B cell (primary cell): ENCODE measurements around the gene LCE1F. TPM values are rescaled to one million over a fixed set of nuclear protein-coding genes. Genes with fewer than 3 reads are reported as not detected.

Experiments
- ATAC-seq: fragments of 200-7000 bp; cut with Tn5 transposase; one replicate; pipeline ENCODE4 v1.10.0; 2021; ENCODE audit warnings: low read depth, mild to moderate bottlenecking, moderate number of reproducible peaks, moderate library complexity
- CTCF ChIA-PET: fragments of 350-600 bp; sonication (Branson Sonifier 250); formaldehyde crosslinking; loops from one replicate; lab custom pipeline; 2021; ENCODE audit warnings: antibody characterized with exemption, inconsistent platforms; lab: Charles Lee
- POLR2A ChIA-PET: fragments of 350-600 bp; sonication (Branson Sonifier 250); formaldehyde crosslinking; loops from one replicate; lab custom pipeline; 2021; ENCODE audit warnings: antibody characterized with exemption; lab: Charles Lee
- DNase-seq: peaks from one replicate; pipeline ENCODE4 v3.0.0; 2013
- H2AFZ ChIP-seq: 2 replicates; pipeline ENCODE4 v1.6.1; 2012; ENCODE audit warnings: mild to moderate bottlenecking, low read depth, low read length; ENCODE audit not compliant: insufficient read depth, poor library complexity, severe bottlenecking
- H3K27ac ChIP-seq, 2 donors: 1 replicate in 1 of 2; 2 replicates in 1 of 2; pipeline ENCODE4 v1.5.1; 2012 to 2013; ENCODE audit warnings: low read length in 2 of 2, mild to moderate bottlenecking in 2 of 2, moderate library complexity in 1 of 2
- H3K27me3 ChIP-seq, 4 experiments: fragments of 200-600 bp in 1 of 4; sonication (generic) in 1 of 4; replicated peaks in 1 of 4; 1 replicate in 2 of 4; 2 replicates in 2 of 4; pipeline versions ENCODE4 v1.6.1 to v1.7.0; 2013 to 2016; ENCODE audit warnings: low read length in 3 of 4, mild to moderate bottlenecking in 2 of 4, mixed read lengths in 1 of 4, moderate library complexity in 1 of 4; ENCODE audit not compliant: insufficient read depth in 4 of 4, control insufficient read depth in 3 of 4; ENCODE audit errors: control extremely low read depth in 1 of 4
- H3K36me3 ChIP-seq, 2 experiments: replicated peaks in 1 of 2; 1 replicate in 1 of 2; 2 replicates in 1 of 2; pipeline versions ENCODE4 v1.6.1 to v1.7.1; 2013; ENCODE audit warnings: low read length in 1 of 2; ENCODE audit not compliant: insufficient read depth in 2 of 2, control insufficient read depth in 1 of 2; ENCODE audit errors: control extremely low read depth in 1 of 2, extremely low read depth in 1 of 2
- H3K4me1 ChIP-seq, 2 donors: fragments of 200-600 bp in 1 of 2; sonication (generic) in 1 of 2; 1 replicate in 1 of 2; 2 replicates in 1 of 2; pipeline versions ENCODE4 v1.5.1 to v1.6.1; 2013 to 2017; ENCODE audit warnings: low read length in 2 of 2; ENCODE audit not compliant: control insufficient read depth in 2 of 2, insufficient read depth in 2 of 2
- H3K4me2 ChIP-seq: replicated peaks from 2 replicates; pipeline ENCODE3; 2012; ENCODE audit warnings: mild to moderate bottlenecking, low read depth, low read length; ENCODE audit not compliant: poor library complexity, severe bottlenecking
- H3K4me3 ChIP-seq, 5 experiments: fragments of 200-600 bp in 1 of 5; sonication (generic) in 1 of 5; 1 replicate in 3 of 5; 2 replicates in 2 of 5; pipeline versions ENCODE4 v1.5.1 to v1.7.0; 2011 to 2016; ENCODE audit warnings: low read length in 4 of 5, mild to moderate bottlenecking in 4 of 5, low read depth in 2 of 5, control low read depth in 1 of 5, moderate library complexity in 1 of 5; ENCODE audit not compliant: insufficient read depth in 1 of 5; ENCODE audit errors: control extremely low read depth in 1 of 5, extremely low read depth in 1 of 5
- H3K79me2 ChIP-seq: fragments of 200-600 bp; sonication (generic); one replicate; pipeline ENCODE4 v1.6.0; 2016; ENCODE audit warnings: low read length; ENCODE audit not compliant: control insufficient read depth, insufficient read depth
- H3K9ac ChIP-seq: fragments of 200-600 bp; sonication (generic); 2 replicates; pipeline ENCODE4 v1.6.1; 2017; ENCODE audit warnings: mild to moderate bottlenecking, low read length, moderate library complexity
- H3K9me3 ChIP-seq, 3 donors: one replicate each; pipeline versions ENCODE4 v1.6.1 to v1.7.1; 2013; ENCODE audit warnings: low read length in 2 of 3; ENCODE audit not compliant: control insufficient read depth in 2 of 3, insufficient read depth in 1 of 3; ENCODE audit errors: control extremely low read depth in 1 of 3
- H4K20me1 ChIP-seq: 2 replicates; pipeline ENCODE4 v1.6.0; 2012; ENCODE audit warnings: mild to moderate bottlenecking, low read length; ENCODE audit not compliant: insufficient read depth, control insufficient read depth, poor library complexity, severe bottlenecking
- H3K27ac Mint-ChIP-seq: one replicate; pipeline ENCODE4 v1.8.0; 2021; ENCODE audit warnings: mixed read lengths
- H3K27me3 Mint-ChIP-seq: one replicate; pipeline ENCODE4 v1.8.0; 2021; ENCODE audit warnings: mixed read lengths
- H3K4me1 Mint-ChIP-seq: one replicate; pipeline ENCODE4 v1.8.0; 2021; ENCODE audit warnings: mixed read lengths
- H3K4me3 Mint-ChIP-seq: one replicate; pipeline ENCODE4 v1.8.0; 2021; ENCODE audit warnings: mixed read lengths
- H3K9me3 Mint-ChIP-seq: one replicate; pipeline ENCODE4 v1.8.0; 2022; ENCODE audit warnings: mixed read lengths; ENCODE audit not compliant: insufficient read depth
- EZH2 ChIP-seq: IDR thresholded peaks from 2 replicates; pipeline ENCODE4 v1.6.1; 2012; ENCODE audit warnings: borderline replicate concordance, low read depth, mild to moderate bottlenecking, moderate library complexity, low read length; ENCODE audit not compliant: insufficient read depth, poor library complexity, severe bottlenecking
- WGBS: methylation state at CpG from one replicate; pipeline ENCODE4 v1.1.5; 2013; ENCODE audit warnings: missing lambda C conversion rate; ENCODE audit not compliant: insufficient coverage; 5-methylcytosine and 5-hydroxymethylcytosine counted together
- intact Hi-C: fragments of 100-400 bp; cut with micrococcal nuclease; formaldehyde crosslinking; loops from one replicate; pipeline ENCODE4 v1.10.0; 2022
- polyA plus RNA-seq: library from polyadenylated mRNA; depleted of rRNA; stranded (reverse); fragments of >200 nt; gene quantifications from 2 replicates; pipeline ENCODE4 v1.2.3, GENCODE V29; 2012
- total RNA-seq, 2 donors: library from RNA; stranded (reverse); fragments of 120-200 nt in 1 of 2; gene quantifications; 1 replicate in 1 of 2; 2 replicates in 1 of 2; pipeline versions ENCODE4 v1.2.3 to v1.2.4, GENCODE V29; 2013 to 2022
- TF ChIP-seq, protein P1 (sequence below): fragments of 200-600 bp; IDR thresholded peaks from one replicate; pipeline ENCODE4 v1.8.0; 2022; ENCODE audit warnings: antibody characterized with exemption, mild to moderate bottlenecking

Gene LCE1F
- total and polyA plus RNA-seq, 2 donors (not counting 1 experiment from before 2014, with no cell fraction given), result not detected

DNA sequence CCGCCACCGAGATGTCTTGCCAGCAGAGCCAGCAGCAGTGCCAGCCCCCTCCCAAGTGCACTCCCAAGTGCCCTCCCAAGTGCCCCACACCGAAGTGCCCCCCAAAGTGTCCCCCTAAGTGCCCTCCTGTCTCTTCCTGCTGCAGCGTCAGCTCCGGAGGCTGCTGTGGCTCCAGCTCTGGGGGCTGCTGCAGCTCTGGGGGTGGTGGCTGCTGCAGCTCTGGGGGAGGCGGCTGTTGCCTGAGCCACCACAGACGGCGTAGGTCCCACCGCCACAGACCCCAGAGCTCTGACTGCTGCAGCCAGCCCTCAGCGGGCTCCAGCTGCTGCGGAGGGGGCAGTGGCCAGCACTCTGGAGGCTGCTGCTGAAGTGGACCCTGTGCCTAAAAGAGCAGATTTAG is 1.4 kb downstream of the LCE1F start:
- ATAC-seq (no peak), DNase-seq (no peak)
- H3K27ac Mint-ChIP-seq, result no peak overlapping the region
- TF ChIP-seq, protein P1, sequence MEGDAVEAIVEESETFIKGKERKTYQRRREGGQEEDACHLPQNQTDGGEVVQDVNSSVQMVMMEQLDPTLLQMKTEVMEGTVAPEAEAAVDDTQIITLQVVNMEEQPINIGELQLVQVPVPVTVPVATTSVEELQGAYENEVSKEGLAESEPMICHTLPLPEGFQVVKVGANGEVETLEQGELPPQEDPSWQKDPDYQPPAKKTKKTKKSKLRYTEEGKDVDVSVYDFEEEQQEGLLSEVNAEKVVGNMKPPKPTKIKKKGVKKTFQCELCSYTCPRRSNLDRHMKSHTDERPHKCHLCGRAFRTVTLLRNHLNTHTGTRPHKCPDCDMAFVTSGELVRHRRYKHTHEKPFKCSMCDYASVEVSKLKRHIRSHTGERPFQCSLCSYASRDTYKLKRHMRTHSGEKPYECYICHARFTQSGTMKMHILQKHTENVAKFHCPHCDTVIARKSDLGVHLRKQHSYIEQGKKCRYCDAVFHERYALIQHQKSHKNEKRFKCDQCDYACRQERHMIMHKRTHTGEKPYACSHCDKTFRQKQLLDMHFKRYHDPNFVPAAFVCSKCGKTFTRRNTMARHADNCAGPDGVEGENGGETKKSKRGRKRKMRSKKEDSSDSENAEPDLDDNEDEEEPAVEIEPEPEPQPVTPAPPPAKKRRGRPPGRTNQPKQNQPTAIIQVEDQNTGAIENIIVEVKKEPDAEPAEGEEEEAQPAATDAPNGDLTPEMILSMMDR, result no peak
- no peak for TF ChIP-seq EZH2
- Histone ChIP-seq H4K20me1 (no peaks in the 10 kb centered on the region), H3K4me3 (no peak overlapping the region), H3K27me3 (peaks cover 0 to 6% (median 0%) of the 10 kb centered on the region in 4 experiments), H3K9me3 (no peaks in the 10 kb centered on the region), H3K4me2 (no peak overlapping the region), H3K4me1 (no peaks in the 10 kb centered on the region), H3K27ac (no peak overlapping the region), H3K79me2 (no peaks in the 10 kb centered on the region), H3K36me3 (no peaks in the 10 kb centered on the region), H3K9ac (no peak overlapping the region), H2AFZ (no peak overlapping the region)
- no peak overlapping the region for H3K4me3 Mint-ChIP-seq
- WGBS, result 84% methylated on average over 11 of the region's 11 CpGs
- H3K9me3 Mint-ChIP-seq, result no peaks in the 10 kb centered on the region
- intact Hi-C loops, result no loop called here
- CTCF ChIA-PET, result no interaction called here
- no peaks in the 10 kb centered on the region for H3K4me1 Mint-ChIP-seq
- H3K27me3 Mint-ChIP-seq, result peaks cover 42% of the 10 kb centered on the region
- POLR2A ChIA-PET, result no interaction called here

DNA sequence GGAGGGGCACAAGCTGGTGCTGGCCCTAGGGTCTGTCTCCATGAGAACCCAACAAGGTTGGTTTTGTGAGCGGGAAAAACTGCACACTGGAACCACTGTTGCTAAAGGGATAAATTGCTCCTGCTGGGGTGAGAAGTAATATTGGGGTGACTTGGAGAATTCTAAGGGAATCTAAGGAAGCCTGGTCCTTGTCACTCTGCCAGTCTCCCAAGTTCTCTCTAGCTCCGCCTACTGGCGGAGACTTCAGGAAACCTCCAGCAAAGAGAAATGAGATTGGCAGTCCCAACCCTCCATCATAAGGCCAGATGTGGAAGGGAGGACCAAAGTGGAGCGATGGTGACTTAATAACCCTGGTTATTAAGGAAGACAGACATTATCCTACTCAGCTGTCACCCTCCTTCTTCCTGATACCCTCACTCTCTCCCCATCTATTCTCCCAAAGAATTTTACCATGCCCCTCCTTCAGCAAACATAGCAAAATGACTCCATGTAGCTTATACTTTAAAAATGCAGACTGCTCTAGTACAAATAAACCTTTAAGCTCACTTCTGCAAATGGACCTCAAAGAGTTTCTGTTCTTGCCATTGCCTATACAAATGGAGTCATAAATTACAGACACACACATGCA is 2.7 kb downstream of the LCE1F start:
- no peak overlapping the region for H3K27ac ChIP-seq
- no peaks in the 10 kb centered on the region for H3K9me3 Mint-ChIP-seq
- H3K9me3 ChIP-seq, result no peaks in the 10 kb centered on the region
- TF ChIP-seq, protein P1, result no peak
- TF ChIP-seq EZH2, result no peak
- H3K27me3 ChIP-seq, result peaks cover 0 to 6% (median 0%) of the 10 kb centered on the region in 4 experiments
- ATAC-seq (no peak), DNase-seq (no peak)
- H2AFZ ChIP-seq, result no peak overlapping the region
- ChIA-PET CTCF (no interaction called here), POLR2A (no interaction called here)
- H3K27ac Mint-ChIP-seq, result no peak overlapping the region
- no peak overlapping the region for H3K4me2 ChIP-seq
- H3K4me3 ChIP-seq, result no peak overlapping the region
- WGBS, result 100% methylated on average over 1 of the region's 4 CpGs
- intact Hi-C loops, result no loop called here
- no peaks in the 10 kb centered on the region for H3K79me2 ChIP-seq
- H3K36me3 ChIP-seq, result no peaks in the 10 kb centered on the region
- H3K4me3 Mint-ChIP-seq, result no peak overlapping the region
- H3K27me3 Mint-ChIP-seq, result peaks cover 42% of the 10 kb centered on the region
- no peaks in the 10 kb centered on the region for H3K4me1 ChIP-seq
- no peaks in the 10 kb centered on the region for H4K20me1 ChIP-seq
- H3K9ac ChIP-seq, result no peak overlapping the region
- H3K4me1 Mint-ChIP-seq, result no peaks in the 10 kb centered on the region
